Ecto neural progenitor cell (in vitro differentiated cells): ENCODE results near the gene NOM1.
"Not testable (repeated sequence)": the region's sequence is repeated elsewhere in the genome, so short reads cannot be mapped to it uniquely, and the experiment has no call there.

ENCODE experiments used
- DNase-seq: peaks from one replicate; pipeline ENCODE4 v3.0.0-alpha.2; 2018; ENCODE audit warnings: low spot score

The NOM1 gene, protein sequence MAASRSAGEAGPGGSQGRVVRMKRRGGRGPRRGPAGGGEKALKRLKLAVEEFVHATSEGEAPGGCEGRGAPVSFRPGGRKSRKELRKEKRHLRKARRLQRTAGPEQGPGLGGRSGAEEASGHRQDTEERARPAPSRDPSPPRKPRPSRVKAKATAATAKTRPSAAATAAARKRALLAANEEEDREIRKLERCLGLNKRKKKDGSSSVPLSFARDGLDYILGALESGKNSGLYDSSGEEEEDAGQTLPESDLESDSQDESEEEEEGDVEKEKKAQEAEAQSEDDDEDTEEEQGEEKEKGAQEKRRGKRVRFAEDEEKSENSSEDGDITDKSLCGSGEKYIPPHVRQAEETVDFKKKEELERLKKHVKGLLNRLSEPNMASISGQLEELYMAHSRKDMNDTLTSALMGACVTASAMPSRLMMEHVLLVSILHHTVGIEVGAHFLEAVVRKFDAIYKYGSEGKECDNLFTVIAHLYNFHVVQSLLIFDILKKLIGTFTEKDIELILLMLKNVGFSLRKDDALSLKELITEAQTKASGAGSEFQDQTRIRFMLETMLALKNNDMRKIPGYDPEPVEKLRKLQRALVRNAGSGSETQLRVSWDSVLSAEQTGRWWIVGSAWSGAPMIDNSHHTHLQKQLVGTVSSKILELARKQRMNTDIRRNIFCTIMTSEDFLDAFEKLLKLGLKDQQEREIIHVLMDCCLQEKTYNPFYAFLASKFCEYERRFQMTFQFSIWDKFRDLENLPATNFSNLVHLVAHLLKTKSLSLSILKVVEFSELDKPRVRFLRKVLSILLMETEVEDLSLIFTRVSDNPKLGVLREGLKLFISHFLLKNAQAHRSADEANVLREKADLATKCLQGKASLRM

DNA sequence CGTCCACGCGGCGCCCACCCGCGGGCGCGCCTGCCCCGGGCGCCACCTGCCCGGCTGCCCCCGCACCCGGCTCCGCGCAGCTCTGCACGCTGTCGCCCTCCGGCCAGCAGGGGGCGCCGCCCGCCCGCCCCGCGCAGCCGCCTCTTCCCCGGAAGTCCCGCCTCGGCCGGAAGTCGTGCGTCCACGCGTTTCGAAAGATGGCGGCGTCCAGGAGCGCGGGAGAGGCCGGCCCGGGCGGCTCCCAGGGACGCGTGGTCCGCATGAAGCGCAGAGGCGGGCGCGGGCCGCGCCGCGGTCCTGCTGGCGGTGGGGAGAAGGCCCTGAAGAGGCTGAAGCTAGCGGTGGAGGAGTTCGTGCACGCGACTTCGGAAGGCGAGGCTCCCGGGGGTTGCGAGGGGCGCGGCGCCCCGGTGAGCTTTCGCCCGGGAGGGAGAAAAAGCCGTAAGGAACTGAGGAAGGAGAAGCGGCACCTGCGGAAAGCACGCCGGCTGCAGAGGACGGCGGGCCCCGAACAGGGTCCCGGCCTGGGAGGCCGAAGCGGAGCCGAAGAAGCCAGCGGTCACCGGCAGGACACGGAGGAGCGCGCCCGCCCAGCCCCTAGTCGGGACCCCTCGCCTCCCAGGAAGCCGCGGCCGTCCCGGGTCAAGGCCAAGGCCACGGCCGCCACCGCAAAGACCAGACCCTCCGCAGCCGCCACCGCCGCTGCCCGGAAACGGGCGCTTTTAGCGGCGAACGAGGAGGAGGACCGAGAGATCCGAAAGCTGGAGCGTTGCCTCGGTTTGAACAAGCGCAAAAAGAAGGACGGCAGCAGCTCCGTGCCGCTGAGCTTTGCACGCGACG lies at the start of gene NOM1:
Gene NOM1 (plus strand): TSS at position 172 of the 840 bp plus-strand sequence. CDS start 26 bp downstream, at position 198.
- peak; percentile 93 for DNase-seq

GRCh38 chr7:156900093-156900492 lies 49.4 kb upstream of the NOM1 start:
- DNase-seq, result not testable (repeated sequence)

DNA sequence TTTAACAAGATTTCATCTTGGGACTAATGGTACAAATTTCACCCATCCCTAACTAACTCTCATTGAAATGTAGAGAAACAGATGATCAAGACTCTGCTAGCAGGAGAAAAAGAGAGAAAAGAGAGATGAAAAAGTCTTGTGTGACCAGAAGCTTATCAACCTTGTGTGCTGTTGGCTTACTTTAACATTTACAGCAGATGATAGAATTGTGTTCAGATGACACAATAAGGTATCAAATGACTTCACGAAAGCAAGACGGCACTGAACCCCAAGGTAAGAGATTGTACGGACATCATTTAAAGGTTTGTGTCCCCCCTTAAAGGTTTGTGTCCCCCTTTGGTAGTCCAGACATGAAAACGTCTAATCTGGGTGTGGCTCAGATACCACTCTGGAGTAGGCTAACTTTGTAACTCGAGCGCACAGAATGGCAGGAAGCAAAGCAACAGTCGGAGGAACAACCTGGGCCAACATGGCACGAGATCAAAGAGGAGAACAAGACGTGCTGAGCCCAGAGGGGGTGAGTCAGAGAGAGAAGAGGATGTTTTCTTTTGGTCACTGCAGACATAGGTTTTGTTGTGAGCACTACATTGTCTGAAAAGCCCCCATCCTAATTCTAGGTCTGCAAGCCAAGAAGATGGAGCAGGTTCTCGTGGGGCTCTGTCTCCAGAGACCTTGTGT lies 46.1 kb upstream of the NOM1 start:
- DNase-seq, result no peak

DNA sequence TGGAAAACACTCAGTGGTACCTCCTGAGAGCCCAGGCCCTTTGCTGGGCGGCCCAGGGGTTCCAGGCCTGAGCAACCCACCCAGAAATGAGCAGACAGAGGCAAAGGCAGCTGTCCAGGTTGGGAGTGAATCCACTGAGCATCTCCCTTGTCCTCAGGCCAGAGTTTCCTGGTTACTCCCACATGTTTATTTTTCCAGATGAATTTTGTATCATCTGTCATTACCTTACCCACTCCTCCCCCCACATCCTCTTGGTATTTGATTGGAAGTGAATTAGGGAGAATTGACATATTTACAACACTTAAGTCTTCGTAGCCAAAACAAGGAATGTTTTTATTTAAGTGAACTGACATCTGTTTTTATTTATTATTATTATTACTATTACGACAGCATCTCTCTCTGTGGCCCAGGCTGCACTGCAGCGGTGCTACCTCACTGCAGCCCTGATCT lies 43.3 kb upstream of the NOM1 start:
- no peak for DNase-seq

DNA sequence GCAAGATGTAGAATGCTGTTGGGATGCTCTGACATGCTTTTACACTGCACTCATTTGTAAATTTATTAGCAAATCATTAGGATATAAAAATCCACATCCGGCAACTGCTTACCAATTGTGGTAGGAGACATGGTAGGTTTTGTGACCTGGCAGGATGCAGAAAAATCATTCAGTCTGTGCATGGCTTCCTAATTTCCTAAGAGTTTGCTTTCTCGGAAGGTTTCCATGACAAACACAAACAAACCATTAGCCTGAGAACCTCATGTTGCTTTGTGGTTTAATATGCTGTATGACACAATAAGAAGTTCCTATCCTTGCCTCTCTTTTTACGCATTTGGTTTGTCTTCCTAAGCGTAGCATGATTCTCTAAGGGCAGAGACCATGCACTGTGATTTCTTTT lies 41.9 kb upstream of the NOM1 start:
- no peak for DNase-seq

- DNase-seq, result not testable (repeated sequence)
Measured at GRCh38 chr7:156909574-156910252, 39.8 kb upstream of the NOM1 start.

- DNase-seq, result no peak
Measured at GRCh38 chr7:156918635-156919034, 30.9 kb upstream of the NOM1 start.

DNA sequence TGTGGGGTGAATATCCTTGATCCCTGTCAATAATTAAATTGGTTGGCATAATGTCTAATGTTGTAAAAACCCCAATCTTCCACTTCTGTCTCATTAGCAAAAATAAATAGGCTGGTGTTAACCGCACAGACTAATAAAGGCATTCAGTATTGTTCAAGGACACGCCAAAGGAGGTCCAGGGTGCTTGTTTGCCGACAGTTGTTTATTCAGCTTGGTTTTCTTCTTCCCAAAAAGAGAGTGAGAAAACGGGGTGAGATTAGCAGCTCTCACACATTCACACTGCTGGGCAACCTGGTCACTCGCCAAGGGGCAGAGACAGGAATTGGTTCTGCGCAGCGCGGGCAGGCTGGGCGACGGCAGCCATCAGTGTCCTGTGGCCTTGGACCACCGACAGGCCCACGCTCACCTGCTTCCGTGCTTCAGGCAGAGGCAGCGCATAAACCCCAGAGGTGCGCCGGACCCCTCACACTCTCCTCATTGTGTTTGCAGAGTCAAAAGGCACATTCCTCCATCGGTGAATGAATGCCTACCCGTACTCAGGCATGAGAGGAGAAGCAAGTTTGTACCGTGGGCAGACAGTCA lies 30.3 kb upstream of the NOM1 start:
- DNase-seq, result no peak

GRCh38 chr7:156920076-156920475 lies 29.4 kb upstream of the NOM1 start:
- DNase-seq, result no peak

DNA sequence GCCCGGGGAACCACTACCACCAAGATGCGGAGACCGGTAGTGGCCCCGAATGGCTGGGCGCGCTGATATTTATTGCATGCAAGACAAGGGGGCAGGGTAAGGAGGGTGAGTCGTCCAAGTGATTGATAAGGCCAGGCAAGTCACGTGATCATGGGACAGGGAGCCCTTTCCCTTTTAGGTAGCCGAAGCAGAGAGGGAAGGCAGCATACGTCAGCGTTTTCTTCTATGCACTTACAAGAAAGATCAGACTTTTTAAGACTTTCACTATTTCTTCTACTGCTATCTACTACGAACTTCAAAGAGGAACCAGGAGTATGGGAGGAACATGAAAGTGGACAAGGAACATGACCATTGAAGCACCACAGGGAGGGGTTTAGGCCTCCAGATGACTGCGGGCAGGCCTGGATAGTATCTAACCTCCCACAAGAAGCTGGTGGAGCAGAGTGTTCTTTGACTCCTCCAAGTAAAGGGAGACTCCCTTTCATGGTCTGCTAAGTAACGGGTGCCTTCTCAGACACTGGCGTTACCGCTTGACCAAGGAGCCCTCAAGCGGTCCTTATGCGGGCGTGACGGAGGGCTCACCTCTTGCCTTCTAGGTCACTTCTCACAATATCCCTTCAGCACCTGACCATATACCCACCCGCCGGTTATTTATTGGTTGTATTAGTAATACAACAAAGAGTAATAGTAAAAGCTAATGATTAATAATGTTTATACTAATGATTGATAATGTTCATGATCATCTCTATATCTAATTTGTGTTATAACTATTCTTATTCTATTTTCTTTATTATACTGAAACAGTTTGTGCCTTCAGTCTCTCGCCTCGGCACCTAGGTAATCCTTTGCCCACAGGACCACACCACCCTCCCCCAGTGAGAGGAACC lies 28.8 kb upstream of the NOM1 start:
- DNase-seq, result not testable (repeated sequence)

DNA sequence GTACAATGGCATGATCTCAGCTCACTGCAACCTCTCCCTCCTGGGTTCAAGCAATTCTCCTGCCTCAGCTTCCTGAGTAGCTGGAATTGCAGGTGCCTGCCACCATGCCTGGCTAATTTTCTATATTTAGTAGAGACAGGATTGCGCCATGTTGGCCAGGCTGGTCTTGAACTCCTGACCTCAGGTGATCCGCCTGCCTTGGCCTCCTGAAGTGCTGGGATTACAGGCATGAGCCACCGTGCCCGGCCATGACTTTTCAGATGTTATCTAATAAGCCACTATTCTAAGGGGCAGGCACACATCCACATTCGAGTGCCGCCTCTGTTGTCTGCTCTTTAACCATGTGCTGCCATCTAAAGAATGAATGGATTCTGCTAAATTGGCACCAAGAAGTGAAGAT lies 27.2 kb upstream of the NOM1 start:
- DNase-seq, result not testable (repeated sequence)

DNA sequence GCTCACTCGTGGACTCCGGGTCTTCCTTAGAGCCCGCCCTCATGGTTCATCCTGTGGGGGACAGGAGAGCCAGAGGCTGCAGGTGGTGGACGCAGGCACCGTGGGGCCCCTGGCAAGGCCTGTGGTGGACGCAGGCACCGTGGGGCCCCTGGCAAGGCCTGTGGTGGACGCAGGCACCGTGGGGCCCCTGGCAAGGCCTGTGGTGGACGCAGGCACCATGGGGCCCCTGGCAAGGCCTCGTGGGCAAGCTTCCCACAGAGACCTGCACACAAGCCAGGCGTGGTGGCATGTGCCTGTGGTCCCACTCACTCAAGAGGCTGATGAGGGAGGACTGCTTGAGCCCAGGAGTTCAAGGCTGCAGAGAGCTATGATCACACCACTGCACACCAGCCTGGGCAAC lies 23.7 kb upstream of the NOM1 start:
- not testable (repeated sequence) for DNase-seq

DNA sequence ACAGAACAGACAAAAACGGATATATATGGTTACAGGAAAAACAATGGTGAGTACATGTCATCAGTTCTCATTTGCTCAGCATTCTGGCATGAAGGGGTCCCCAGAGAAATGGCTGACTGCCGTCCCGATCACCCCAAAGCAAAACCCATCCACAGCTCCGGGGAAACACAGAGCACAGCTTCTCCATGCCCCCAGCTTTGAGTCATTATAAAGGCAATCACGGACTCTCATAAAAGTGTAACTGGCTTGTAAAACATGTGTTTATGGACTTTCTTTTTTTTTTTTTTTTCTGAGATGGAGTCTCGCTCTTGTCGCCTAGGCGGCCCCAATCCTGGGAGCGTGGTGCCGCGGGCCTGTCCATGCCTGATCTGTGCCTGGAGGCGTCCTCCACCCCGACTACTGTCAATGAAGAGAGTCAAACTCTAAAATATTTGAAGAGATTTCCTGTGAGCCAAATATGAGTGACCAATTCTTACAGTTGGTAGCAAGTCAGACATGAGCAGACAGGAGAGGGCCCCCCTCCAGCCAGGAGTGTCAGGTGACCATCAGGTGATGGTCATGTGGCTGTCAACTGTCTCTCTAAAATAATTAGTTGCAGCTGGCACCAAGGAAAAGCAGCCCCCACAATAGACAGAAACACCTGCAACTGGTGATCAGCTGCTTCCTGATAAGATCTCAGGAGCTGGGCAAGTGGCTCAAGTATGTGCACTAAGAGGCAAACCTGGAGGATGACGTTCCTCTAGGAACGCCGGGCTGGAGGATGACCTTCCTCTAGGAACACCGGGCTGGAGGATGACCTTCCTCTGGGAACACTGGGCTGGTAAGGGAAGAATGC lies 21.7 kb upstream of the NOM1 start:
- DNase-seq, result no peak

DNA sequence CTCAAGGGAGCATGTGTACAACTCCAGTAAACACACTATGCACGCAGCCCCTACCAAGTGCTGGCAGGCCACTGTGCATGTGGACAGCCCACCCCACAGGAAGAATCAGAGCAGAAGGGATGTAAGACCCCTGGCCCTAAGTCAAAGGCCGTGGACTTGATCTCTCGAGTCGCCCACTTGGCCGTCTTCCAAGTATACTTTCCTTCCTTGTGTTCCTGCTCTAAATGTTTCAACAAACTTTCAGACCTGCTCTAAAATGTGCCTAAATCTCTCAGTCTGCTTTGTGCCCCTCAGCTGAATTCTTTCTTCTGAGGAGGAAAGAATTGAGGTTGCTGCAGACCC lies 21.1 kb upstream of the NOM1 start:
- no peak for DNase-seq

- no peak for DNase-seq
Measured at GRCh38 chr7:156929789-156930539, 19.5 kb upstream of the NOM1 start.

- no peak for DNase-seq
Measured at GRCh38 chr7:156932006-156932405, 17.5 kb upstream of the NOM1 start.

GRCh38 chr7:156935250-156935649 lies 14.3 kb upstream of the NOM1 start:
- DNase-seq, result no peak

DNA sequence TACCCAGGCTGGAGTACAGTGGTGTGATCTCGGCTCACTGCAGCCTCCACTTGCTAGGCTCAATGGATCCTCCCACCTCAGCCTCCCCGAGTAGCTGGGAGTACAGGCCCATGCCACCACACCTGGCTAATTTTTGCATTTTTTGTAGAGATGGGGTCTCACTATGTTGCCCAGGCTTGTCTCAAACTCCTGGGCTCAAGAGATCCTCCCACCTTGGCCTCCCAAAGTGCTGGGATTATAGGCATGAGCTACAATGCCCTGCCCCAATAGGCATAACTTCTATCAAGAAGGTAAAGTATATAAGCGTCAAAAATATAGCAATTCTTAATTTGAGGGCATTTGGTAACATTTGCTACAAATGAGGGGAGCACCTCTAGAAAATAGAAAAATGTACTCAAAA lies 12.7 kb upstream of the NOM1 start:
- not testable (repeated sequence) for DNase-seq
